H9 (cell line): ENCODE measurements around the gene TRRAP. TPM values are rescaled to one million over a fixed set of nuclear protein-coding genes. Genes with fewer than 3 reads are reported as not detected.

Experiments
- DNase-seq: peaks from one replicate; pipeline ENCODE4 v3.0.0-alpha.2; 2017
- H2AFZ ChIP-seq: one replicate; pipeline ENCODE4 v1.6.1; 2013; ENCODE audit warnings: mild to moderate bottlenecking, low read length, control low read depth, moderate library complexity
- H2AK5ac ChIP-seq: 2 replicates; pipeline ENCODE4 v1.6.1; 2013; ENCODE audit warnings: low read length, control low read depth, mixed read lengths; ENCODE audit not compliant: insufficient read length
- H2BK120ac ChIP-seq: one replicate; pipeline ENCODE4 v1.6.1; 2013; ENCODE audit warnings: low read depth, mild to moderate bottlenecking, low read length, control low read depth, inconsistent platforms; ENCODE audit not compliant: poor library complexity, severe bottlenecking
- H2BK12ac ChIP-seq: 2 replicates; pipeline ENCODE4 v1.6.1; 2013; ENCODE audit warnings: low read length, control low read depth, mixed read lengths, low read depth; ENCODE audit not compliant: insufficient read length
- H2BK15ac ChIP-seq: 2 replicates; pipeline ENCODE4 v1.6.1; 2013; ENCODE audit warnings: low read depth, low read length, control low read depth
- H2BK20ac ChIP-seq: one replicate; pipeline ENCODE4 v1.6.1; 2013; ENCODE audit warnings: low read depth, mild to moderate bottlenecking, low read length, control low read depth, inconsistent platforms; ENCODE audit not compliant: poor library complexity, severe bottlenecking
- H2BK5ac ChIP-seq: 2 replicates; pipeline ENCODE4 v1.6.1; 2013; ENCODE audit warnings: low read length, control low read depth, mixed read lengths; ENCODE audit not compliant: insufficient read length
- H3K14ac ChIP-seq: 2 replicates; pipeline ENCODE4 v1.6.1; 2013; ENCODE audit warnings: low read length, control low read depth; ENCODE audit not compliant: insufficient read depth
- H3K18ac ChIP-seq: 2 replicates; pipeline ENCODE4 v1.6.1; 2013; ENCODE audit warnings: low read depth, mild to moderate bottlenecking, mixed read lengths, low read length, control low read depth; ENCODE audit not compliant: insufficient read length
- H3K23ac ChIP-seq: 2 replicates; pipeline ENCODE4 v1.6.1; 2013; ENCODE audit warnings: low read length, control low read depth, mixed read lengths, low read depth; ENCODE audit not compliant: insufficient read length
- H3K23me2 ChIP-seq: 2 replicates; pipeline ENCODE4 v1.6.1; 2013; ENCODE audit warnings: low read depth, mild to moderate bottlenecking, mixed read lengths, low read length, control low read depth; ENCODE audit not compliant: insufficient read length, poor library complexity, severe bottlenecking
- H3K27ac ChIP-seq: 2 replicates; pipeline ENCODE4 v1.5.1; 2013; ENCODE audit warnings: low read length, control low read depth, mixed read lengths, low read depth; ENCODE audit not compliant: insufficient read length
- H3K27me3 ChIP-seq: 2 replicates; pipeline ENCODE4 v1.6.1; 2013; ENCODE audit warnings: low read length, control low read depth, inconsistent platforms; ENCODE audit not compliant: insufficient read depth
- H3K4ac ChIP-seq: 2 replicates; pipeline ENCODE4 v1.6.1; 2013; ENCODE audit warnings: low read depth, mild to moderate bottlenecking, control low read depth, inconsistent platforms, low read length, moderate library complexity
- H3K4me1 ChIP-seq: 2 replicates; pipeline ENCODE4 v1.6.1; 2013; ENCODE audit warnings: low read length, control low read depth, inconsistent platforms; ENCODE audit not compliant: insufficient read depth
- H3K4me2 ChIP-seq: 2 replicates; pipeline ENCODE4 v1.6.1; 2013; ENCODE audit warnings: low read length, control low read depth, mixed read lengths; ENCODE audit not compliant: insufficient read length, insufficient read depth
- H3K56ac ChIP-seq: 2 replicates; pipeline ENCODE4 v1.6.1; 2013; ENCODE audit warnings: low read depth, mild to moderate bottlenecking, mixed read lengths, low read length, control low read depth; ENCODE audit not compliant: insufficient read length
- H3K79me1 ChIP-seq: 2 replicates; pipeline ENCODE4 v1.6.1; 2013; ENCODE audit warnings: low read depth, mild to moderate bottlenecking, moderate library complexity, low read length, control low read depth, inconsistent platforms; ENCODE audit not compliant: insufficient read depth, poor library complexity, severe bottlenecking
- H3K79me2 ChIP-seq: 2 replicates; pipeline ENCODE4 v1.6.1; 2013; ENCODE audit warnings: low read length, control low read depth, inconsistent platforms; ENCODE audit not compliant: insufficient read depth
- H3K9ac ChIP-seq: 2 replicates; pipeline ENCODE4 v1.6.1; 2013; ENCODE audit warnings: low read length, control low read depth, mixed read lengths; ENCODE audit not compliant: insufficient read length; ENCODE audit errors: extremely low read depth
- H3K9me3 ChIP-seq: one replicate; pipeline ENCODE4 v1.6.1; 2013; ENCODE audit warnings: low read depth, low read length, inconsistent platforms; ENCODE audit not compliant: control insufficient read depth
- H3T11ph ChIP-seq: one replicate; pipeline ENCODE4 v1.6.1; 2013; ENCODE audit warnings: mild to moderate bottlenecking, low read length, control low read depth, inconsistent platforms
- H4K20me1 ChIP-seq: one replicate; pipeline ENCODE4 v1.6.1; 2013; ENCODE audit not compliant: control insufficient read depth, insufficient read length, insufficient read depth
- H4K5ac ChIP-seq: 2 replicates; pipeline ENCODE4 v1.6.1; 2013; ENCODE audit warnings: low read depth, mild to moderate bottlenecking, mixed read lengths, low read length, control low read depth; ENCODE audit not compliant: insufficient read length
- H4K8ac ChIP-seq: replicated peaks from 2 replicates; pipeline ENCODE4 v1.6.1; 2013; ENCODE audit warnings: low read length, control low read depth, mixed read lengths, low read depth; ENCODE audit not compliant: insufficient read length
- H4K91ac ChIP-seq: 2 replicates; pipeline ENCODE4 v1.6.1; 2013; ENCODE audit warnings: low read depth, mild to moderate bottlenecking, moderate library complexity, mixed read lengths, low read length, control low read depth; ENCODE audit not compliant: insufficient read length
- H3K27ac Mint-ChIP-seq, 3 experiments: 2 replicates in 2 of 3; 3 replicates in 1 of 3; pipeline ENCODE4 v1.8.0; 2020 to 2021; ENCODE audit warnings: mixed read lengths in 3 of 3, mild to moderate bottlenecking in 1 of 3, moderate library complexity in 1 of 3
- H3K27me3 Mint-ChIP-seq: 2 replicates; pipeline ENCODE4 v1.8.0; 2021; ENCODE audit warnings: low read depth, mild to moderate bottlenecking, moderate library complexity, mixed read lengths
- H3K36me3 Mint-ChIP-seq, 3 experiments: 2 replicates in 2 of 3; 3 replicates in 1 of 3; pipeline ENCODE4 v1.8.0; 2020 to 2021; ENCODE audit warnings: low read depth in 3 of 3, mixed read lengths in 3 of 3; ENCODE audit not compliant: insufficient read depth in 1 of 3
- H3K4me1 Mint-ChIP-seq, 2 experiments: 2 replicates each; pipeline ENCODE4 v1.8.0; 2020; ENCODE audit warnings: mixed read lengths in 2 of 2
- H3K4me3 Mint-ChIP-seq, 2 experiments: 2 replicates in 1 of 2; 3 replicates in 1 of 2; pipeline ENCODE4 v1.8.0; 2020 to 2021; ENCODE audit warnings: mild to moderate bottlenecking in 2 of 2, mixed read lengths in 2 of 2, moderate library complexity in 1 of 2
- H3K9me3 Mint-ChIP-seq, 2 experiments: 2 replicates in 1 of 2; 3 replicates in 1 of 2; pipeline ENCODE4 v1.8.0; 2020; ENCODE audit warnings: mild to moderate bottlenecking in 2 of 2, mixed read lengths in 2 of 2, moderate library complexity in 1 of 2
- CTCF ChIP-seq: fragments of 200-600 bp; sonication (generic); conservative IDR thresholded peaks from 3 replicates; pipeline ENCODE4 v1.8.0; 2021; ENCODE audit warnings: antibody characterized with exemption, mild to moderate bottlenecking
- WGBS: extraction: QIAGEN DNeasy Blood & Tissue Kit; methylation state at CpG from one replicate; pipeline ENCODE4 v1.1.7; 2013; ENCODE audit warnings: missing lambda C conversion rate, low lambda C conversion rate, mixed read lengths; ENCODE audit not compliant: insufficient read length; ENCODE audit errors: extremely low coverage; 5-methylcytosine and 5-hydroxymethylcytosine counted together
- total RNA-seq: library from RNA; stranded (reverse); gene quantifications from 2 replicates; pipeline ENCODE4 v1.2.1, GENCODE V29; 2021

TRRAP gene
- total RNA-seq, 1 experiment from 2014 or later, result 58.6 TPM

GRCh38 chr7:99034932-99035722 is 156.8 kb downstream of the TRRAP start:
- no peak overlapping the region for H4K91ac ChIP-seq
- H2BK5ac ChIP-seq, result no peak overlapping the region
- H3K4me2 ChIP-seq, result no peak overlapping the region
- H2BK120ac ChIP-seq, result no peak overlapping the region
- Mint-ChIP-seq H3K4me1 (no peaks in the 10 kb centered on the region), H3K36me3 (peaks cover 54 to 94% (median 80%) of the 10 kb centered on the region in 3 experiments), H3K4me3 (no peak overlapping the region), H3K9me3 (no peaks in the 10 kb centered on the region), H3K27me3 (no peaks in the 10 kb centered on the region; the same call in 1 of the 2 replicates), H3K27ac (peak overlapping the region; percentile 37 to 59 (median 57); a peak in 4 of 7 replicates)
- no peak overlapping the region for H3K14ac ChIP-seq
- no peak overlapping the region for H3K56ac ChIP-seq
- no peak overlapping the region for H4K5ac ChIP-seq
- no peaks in the 10 kb centered on the region for H3K79me2 ChIP-seq
- H3T11ph ChIP-seq, result no peak overlapping the region
- H3K4me1 ChIP-seq, result no peaks in the 10 kb centered on the region
- H3K23ac ChIP-seq, result no peak overlapping the region
- H3K18ac ChIP-seq, result no peak overlapping the region
- no peak overlapping the region for H2BK15ac ChIP-seq
- H4K8ac ChIP-seq, result no peak overlapping the region
- no peaks in the 10 kb centered on the region for H3K27me3 ChIP-seq
- no peak overlapping the region for H3K27ac ChIP-seq
- no peak overlapping the region for H3K9ac ChIP-seq
- no peak overlapping the region for H2BK20ac ChIP-seq
- TF ChIP-seq CTCF, result no peak
- H4K20me1 ChIP-seq, result no peaks in the 10 kb centered on the region
- H3K9me3 ChIP-seq, result no peaks in the 10 kb centered on the region
- H2AFZ ChIP-seq, result no peak overlapping the region
- no peak overlapping the region for H3K4ac ChIP-seq
- H3K79me1 ChIP-seq, result no peaks in the 10 kb centered on the region
- no peak overlapping the region for H2BK12ac ChIP-seq
- no peak for DNase-seq
- no peak overlapping the region for H2AK5ac ChIP-seq
- H3K23me2 ChIP-seq, result no peaks in the 10 kb centered on the region
- no CpG with 5 or more reads among the region's 30 CpGs for WGBS
